ENCODE data around the gene ACOT6.
A peak's percentile ranks its signal among the peaks of the same experiment; 100 is the strongest.

- no peak for TF ChIP-seq USF2 (IDR thresholded peaks at IDR 0.05; ENCODE audit: borderline replicate concordance, low read depth, low read length)
- peak; percentile 63 for TF ChIP-seq MAX (IDR thresholded peaks at IDR 0.05; ENCODE audit: low read depth)
- peak; percentile 73 for TF ChIP-seq CTCF (IDR thresholded peaks at IDR 0.05)
- no peak for TF ChIP-seq REST (IDR thresholded peaks at IDR 0.05; ENCODE audit: low read depth, low read length)
These were observed 50.2 kb downstream of the ACOT6 start for GRCh38 chr14:73662487-73662943.
